Measurements from ENCODE around the gene AARSD1.
"Not testable (repeated sequence)": the region's sequence is repeated elsewhere in the genome, so short reads cannot be mapped to it uniquely, and the experiment has no call there.

The AARSD1 gene

DNA sequence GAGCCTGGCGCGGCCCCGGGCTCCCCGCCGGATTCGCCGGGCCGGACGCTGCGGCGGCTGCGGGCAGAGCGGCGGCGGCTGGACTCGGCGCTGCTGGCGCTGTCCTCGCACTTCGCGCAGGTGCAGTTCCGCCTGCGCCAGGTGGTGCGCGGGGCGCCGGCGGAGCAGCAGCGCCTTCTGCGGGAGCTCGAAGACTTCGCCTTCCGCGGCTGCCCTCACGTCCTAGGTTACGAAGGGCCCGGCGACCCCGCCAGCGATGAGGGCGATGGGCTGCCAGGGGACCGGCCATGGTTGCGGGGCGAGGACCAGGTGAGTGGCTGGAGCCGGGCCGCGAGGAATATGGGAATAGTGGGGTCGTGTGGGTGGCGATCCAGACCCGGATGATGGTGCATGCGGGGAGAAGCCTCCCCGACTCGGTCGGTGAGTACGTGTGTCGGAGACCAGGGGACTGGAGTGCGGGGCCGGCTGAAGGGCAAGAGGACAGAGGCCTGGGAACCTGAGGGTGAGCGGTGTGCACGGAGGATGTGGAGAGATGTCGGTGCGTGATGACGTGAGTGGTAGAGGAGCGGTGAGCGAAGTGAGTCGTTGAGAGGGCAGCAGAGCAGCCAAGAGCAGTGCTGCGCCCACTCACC, 16.6 kb upstream of the AARSD1 start:
- no peak for DNase-seq (ENCODE audit: low read depth)

DNA sequence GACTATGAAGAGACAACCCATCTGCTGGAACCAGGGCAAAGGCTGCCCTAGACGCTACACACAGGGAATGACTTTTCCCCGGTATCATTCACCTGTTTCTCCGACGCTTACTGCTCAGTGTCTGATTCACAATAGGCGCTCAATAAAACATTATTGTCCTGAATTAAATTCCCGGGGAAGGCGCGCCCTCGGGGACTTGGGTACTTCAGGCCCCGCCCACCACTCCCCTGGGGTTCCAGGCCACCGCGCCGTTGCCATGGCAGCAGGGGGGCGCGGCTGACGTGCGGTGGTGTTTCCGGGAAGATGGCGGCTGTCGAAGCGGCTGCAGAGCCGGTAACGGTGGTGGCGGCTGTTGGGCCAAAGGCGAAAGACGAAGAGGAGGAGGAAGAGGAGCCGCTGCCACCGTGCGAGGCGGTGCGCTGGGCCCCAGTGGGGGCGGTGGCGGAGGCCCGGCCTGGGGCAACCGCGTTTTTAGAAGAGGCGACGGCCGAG, 16.1 kb upstream of the AARSD1 start, which contains the start of gene RUNDC1:
TSS of gene RUNDC1 (plus strand) at position 292 of the 492 bp plus-strand sequence. CDS start at position 304, 12 bp downstream.
- peak; percentile 61 for DNase-seq (ENCODE audit: low read depth)

DNA sequence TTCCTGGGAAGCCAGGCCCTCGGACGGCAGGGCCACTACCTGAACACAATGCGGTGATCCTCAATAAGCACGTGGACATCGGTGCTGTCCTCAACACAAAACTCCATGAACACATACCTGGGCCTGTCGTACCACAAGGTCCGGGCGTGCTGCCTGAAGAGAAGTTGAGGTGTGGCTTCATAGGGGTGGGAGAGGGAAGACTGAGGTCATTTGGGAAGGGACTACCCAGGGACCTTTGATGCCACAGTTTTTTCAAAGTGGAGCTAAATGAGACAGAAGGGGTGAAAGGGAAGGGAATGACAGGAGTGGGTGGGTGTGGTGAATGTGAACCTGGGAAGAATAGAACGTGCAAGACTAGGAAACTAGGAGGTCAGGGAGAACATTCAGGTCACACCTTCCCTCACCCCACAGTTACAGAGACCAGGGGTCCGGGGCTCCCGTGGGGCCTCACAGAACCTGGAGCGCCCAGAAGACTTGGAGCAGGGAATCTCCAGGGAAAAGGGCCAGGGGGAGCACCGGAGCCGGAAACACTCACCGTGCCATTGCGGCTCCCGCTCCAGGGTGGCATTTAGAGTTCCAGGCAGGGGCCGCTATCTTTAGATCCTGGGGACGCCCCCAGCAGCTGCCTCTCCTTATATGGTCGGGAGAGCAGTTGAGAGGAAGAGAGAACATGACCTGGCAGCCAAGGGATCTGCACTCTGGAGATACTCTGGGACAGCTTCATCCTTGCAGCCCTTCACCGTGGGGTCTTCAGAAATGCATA, 15.4 kb upstream of the AARSD1 start, which contains the start of gene PTGES3L:
TSS of gene PTGES3L (minus strand) at position 570 of the 763 bp plus-strand sequence. CDS start at position 543, 27 bp downstream.
- no peak for DNase-seq (ENCODE audit: low read depth)

DNA sequence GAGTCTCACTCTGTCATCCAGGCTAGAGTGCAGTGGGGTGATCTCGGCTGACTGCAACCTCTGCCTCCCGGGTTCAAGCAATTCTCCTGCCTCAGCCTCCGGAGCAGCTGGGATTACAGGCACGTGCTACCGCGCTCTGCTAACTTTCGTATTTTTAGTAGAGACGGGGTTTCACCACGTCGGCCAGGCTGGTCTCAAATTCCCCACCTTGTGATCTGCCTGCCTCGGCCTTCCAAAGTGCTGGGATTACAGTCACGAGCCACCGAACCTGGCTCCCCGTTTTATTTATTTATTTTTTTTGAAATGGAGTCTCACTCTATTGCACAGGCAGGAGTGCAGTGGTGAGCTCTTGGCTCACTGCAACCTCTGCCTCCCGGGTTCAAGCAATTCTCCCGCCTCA, 11.4 kb upstream of the AARSD1 start:
- not testable (repeated sequence) for DNase-seq (ENCODE audit: low read depth)

DNA sequence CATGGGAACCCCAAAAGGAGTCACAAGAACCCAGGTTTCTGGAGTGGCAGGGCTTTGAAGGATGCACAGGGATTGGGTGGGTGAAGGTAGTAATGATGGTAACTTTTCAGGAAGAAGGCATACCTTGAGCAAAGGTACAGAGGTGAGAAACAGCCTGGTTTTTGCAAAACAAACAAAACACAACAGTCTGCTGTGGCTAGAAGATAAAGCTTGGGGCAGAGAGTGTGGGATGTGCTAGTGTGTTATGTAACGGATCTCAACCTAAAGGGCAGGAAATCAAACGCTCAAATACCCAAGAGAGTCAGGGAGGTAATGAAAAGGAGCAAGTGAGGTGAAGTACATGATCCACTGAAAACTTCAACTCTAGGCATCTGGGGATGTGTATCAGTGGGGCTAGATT, 11.0 kb upstream of the AARSD1 start:
- DNase-seq (ENCODE audit: low read depth), result no peak

DNA sequence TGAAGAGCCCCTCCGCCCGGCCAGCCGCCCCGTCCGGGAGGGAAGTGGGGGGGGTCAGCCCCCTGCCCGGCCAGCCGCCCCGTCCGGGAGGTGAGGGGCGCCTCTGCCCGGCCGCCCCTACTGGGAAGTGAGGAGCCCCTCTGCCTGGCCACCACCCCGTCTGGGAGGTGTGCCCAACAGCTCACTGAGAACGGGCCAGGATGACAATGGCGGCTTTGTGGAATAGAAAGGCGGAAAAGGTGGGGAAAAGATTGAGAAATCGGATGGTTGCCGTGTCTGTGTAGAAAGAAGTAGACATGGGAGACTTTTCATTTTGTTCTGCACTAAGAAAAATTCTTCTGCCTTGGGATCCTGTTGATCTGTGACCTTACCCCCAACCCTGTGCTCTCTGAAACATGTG, 9.1 kb upstream of the AARSD1 start:
- not testable (repeated sequence) for DNase-seq (ENCODE audit: low read depth)

DNA sequence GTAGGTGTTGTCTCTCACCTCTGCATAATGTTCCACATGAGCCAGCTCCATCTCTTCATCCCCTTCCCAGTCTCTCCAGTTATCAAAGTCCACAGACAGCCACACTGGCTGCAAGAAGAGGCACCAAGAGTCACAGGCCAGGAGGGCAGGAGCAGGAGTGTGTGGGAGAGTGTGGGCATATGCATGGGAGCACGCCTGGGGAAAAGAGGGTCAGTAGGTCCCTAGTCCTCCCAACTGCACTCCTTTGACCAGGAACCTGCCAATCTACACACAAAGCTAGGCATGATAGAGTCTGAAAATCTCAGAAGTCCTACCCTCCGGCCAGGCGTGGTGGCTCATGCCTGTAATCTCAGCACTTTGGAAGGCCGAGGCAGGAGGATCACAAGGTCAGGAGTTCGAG, 7.3 kb upstream of the AARSD1 start:
- no peak for DNase-seq (ENCODE audit: low read depth)

DNA sequence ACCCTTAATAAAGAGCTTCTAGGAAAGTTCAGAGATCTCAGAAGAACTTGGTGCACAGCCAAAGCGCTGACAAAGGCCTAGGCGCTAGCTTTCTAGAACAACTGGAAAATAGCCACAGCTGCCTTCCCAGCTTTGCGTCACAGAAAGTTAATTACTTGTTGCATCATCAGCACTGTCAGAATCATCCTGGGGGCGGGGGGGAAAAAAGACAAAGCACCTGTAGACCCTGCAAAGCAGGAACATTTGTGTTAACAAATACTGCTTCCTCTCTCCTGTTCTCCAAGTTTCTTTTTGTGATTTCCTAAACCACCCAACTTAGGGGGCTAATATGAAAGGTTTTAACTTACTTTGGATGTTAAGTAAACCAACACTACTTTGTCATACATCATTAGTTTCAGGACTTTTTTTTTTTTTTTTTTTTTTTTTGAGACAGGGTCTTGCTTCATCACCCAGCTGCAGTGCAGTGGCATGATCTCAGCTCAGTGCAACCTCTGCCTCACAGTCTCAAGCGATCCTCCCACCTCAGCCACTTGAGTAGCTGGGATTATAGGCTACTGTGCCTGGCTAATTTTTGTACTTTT, 4.8 kb upstream of the AARSD1 start:
- peak; percentile 12 for DNase-seq (ENCODE audit: low read depth)

DNA sequence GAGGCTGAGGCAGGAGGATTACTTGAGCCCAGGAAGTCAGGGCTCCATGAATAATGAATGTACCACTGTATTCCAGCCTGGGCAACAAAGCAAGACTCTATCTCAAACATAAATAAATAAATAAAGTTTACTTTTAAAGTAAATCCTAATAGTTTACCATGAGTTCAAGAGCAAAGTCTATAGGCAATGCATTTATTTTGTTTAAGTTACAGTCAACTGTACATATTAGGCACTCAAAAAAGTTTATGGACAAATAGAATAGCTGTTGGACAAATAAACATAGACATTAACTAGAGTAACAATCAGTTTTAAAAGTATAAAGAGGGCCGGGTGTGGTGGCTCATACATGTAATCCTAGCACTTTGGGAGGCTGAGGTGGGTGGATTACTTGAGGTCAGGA, 3.7 kb upstream of the AARSD1 start:
- no peak for DNase-seq (ENCODE audit: low read depth)

DNA sequence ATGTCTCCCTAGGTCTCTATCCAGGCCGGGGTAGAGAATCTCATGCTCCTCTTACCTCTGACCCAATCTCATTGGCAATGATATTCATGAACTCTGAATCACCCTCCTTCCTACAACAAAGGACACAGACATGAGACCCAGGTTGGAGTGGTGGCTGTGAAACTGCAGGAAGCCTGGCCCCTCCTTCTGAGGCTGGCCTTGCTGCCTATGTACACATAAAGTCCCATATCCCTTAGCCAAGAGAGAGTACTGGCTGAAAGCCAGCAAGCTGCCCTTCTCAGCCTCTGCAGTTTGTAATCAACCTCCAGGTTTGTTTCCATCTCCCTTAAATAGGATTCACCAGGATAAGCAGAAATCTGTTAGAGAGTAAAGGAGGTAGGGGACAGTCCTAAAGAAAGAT, 10.6 kb downstream of the AARSD1 start:
- no peak for DNase-seq (ENCODE audit: low read depth)

DNA sequence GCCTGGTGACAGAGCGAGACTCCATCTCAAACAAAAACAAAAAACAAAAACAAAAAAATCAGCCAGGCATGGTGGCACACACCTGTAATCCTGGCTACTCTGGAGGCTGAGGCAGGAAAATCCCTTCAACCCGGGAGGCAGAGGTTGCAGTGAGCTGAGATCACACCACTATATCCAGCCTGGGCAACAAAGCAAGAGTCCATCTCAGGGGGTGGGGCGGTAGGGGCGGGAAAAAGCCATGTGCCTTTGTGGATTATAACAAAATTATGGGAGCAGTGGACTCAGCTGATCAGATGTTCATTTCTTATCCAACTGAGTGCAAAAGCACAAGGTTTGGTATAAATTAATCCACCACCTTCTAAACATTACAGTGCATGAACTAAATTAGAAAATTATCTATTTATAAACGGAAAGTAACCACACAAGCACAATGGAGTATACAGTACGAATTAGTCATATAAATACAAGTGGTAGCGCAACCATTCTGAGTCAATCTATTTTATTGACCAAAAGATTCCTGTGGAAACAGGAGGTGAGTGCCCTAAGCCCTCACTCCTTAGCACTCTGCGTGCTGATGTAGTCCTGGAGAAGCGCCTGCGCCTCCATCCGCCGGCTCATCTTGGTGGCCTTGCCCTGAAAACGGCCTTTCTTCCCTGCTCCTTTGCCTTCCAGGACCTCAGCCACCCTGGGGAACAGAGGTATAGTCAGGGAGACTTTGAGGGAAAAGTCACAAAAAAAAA, 14.0 kb downstream of the AARSD1 start:
- DNase-seq (ENCODE audit: low read depth), result no peak

DNA sequence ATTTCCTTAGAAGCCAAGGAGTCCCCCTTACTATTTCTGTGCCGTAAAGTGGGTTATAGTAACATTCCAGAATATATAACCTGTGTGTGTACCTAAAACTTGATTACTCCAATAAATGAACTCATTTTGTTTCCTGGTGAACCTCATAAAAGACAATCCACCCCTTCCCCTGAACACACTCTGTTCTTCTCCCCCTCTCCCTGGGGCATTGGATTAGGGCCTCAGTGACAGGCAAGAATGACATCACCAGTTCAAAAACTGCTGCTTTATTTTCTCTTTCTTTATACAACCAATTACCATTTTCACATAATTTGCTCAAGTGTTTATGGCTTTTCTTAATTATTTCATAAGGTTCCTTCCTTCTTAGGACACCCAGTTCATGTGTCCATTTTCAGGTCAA, 17.4 kb downstream of the AARSD1 start:
- DNase-seq (ENCODE audit: low read depth), result no peak

DNA sequence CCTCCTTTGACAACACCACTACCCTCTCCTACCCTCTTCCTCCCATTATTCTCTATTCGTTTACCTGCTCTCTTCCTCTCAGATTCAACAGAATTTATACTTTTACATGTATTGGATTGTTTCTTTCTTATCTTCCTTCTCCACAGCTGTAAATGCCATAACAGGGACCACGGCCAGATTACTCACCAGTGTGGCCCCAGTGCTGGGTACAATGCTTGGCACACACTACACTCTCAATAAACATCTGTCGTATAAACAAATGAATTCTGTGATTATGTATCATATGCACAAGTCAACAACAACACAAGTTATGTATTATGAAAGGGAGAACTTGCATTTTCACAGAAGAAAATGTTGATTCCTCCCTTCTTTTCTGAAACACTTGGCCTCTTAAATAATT, 20.0 kb downstream of the AARSD1 start:
- no peak for DNase-seq (ENCODE audit: low read depth)

DNA sequence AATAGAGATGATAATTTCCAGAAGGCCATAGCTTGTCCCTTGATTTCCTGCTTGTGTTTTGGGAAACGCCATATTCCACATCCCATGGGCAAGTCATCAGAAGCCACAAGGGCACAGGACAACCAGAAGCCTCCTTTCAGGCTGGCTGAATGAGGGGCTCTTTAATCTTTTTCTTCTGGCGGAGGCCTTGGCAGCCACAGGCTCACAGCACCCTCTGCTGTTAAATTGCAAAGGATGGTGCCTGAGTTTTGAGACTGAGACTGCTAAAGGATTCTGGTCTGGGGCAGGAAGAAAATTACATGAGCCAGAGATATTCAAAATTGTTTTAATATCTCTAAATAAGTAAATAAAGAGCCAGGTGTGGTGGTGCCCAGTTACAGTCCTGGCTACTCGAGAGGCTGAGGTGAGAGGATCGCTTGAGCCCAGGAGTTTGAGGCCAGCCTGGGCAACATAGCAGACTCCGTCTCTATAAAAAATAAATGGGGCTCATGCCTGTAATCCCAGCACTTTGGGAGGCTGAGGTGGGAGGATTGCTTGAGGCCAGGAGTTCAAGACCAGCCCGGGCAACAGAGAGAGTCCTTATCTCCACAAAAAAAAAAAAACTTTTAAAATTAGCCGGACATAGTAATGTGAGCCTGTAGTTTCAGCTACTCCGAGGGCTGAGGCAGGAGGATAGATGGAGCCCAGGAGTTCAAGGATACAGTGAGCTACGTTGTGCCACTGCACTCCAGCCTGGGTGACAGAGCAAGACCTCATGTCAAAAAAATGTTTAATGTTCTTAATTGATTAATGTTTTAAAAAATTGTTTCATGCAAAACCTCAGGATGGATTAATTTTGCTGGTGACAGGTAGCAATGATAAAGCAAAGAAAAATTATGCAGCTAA, 26.3 kb downstream of the AARSD1 start:
- DNase-seq (ENCODE audit: low read depth), result peak; percentile 49

DNA sequence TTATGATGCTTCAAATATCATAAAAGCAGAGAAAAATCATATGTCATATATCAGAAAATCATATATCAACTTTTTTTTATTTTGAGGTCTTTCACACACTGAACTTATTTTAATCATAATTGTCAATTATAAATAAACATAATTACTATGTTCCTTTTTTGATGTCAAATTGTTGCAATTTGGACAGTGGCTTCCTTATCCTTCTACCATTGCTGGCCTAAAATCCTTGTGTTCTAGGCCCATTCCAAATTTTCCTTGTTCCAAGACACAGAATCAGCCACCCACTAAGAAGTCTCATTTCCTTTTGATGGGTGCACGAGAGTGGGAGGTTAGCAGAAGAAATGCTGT, 34.8 kb downstream of the AARSD1 start:
- no peak for DNase-seq (ENCODE audit: low read depth)

DNA sequence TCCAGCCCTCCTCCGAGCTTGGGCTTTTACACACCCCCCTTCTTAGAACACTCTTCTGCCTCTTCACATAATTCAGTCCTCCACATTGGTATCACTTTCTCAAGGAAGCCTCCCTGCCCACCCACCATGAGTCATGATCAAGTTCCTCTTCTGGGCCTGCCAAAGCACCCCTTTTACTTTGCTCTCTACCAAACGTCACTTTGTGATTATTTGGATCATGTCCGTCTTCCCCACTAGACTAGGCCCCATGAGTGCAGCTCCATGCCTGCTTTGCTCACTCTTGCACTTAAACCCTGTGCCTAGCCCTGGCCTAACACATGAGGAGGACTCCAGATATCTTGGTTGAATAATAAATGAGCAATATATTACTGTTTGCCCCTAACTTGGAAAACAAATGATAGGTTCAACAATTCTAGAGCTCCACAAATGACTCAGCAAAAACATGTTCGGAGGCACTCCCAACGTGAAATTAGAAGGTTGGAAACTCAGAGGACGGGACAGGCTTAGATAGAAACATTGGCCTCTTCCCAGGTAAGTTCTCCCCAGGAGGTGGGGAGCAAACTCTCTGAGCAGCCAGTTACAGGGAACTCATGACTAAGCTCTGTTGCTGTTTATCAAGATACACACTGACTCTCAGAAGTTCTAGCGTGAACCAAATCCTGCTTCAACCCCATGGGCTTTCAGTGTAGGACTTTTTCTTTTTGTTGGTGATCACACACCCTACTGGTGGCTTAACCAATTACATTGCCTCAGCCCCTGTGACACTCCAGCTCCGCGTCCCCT, 35.3 kb downstream of the AARSD1 start:
- peak; percentile 74 for DNase-seq (ENCODE audit: low read depth)

DNA sequence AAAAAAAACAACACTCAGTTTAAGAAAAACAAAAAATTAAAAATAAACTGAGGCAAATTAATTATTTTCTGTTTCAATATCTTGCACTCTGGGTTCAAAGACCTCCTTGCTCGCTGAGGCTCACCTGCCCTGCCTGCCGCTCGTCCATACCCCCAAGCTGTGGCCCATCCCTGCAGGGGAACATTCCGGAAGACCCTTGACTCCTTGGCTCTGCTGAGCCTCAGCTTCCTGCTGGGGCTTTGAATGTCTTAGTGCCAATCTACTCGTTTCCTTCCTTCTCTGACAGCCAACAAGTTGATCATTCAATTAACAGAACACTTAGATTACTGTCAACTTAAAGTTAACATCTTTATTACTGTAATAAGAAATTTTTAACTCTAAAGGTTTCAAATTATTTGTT, 39.4 kb downstream of the AARSD1 start:
- DNase-seq (ENCODE audit: low read depth), result no peak

DNA sequence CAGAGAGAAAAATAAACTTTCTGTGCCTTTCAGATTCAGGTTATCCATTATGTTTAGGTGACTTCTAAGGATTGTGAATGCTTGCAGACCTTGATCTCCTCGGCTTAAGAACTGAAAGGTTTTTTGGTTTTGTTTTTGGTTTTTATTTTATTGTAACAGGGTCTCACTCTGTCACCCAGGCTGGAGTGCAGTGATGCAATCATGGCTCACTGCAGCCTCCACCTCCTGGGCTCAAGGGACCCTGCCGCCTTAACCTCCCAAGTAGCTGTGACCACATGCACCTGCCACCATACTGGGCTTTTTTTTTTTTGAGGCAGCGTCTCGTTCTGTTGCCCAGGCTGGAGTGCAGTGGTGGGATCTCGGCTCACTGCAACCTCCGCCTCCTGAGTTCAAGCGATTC, 40.8 kb downstream of the AARSD1 start:
- not testable (repeated sequence) for DNase-seq (ENCODE audit: low read depth)

DNA sequence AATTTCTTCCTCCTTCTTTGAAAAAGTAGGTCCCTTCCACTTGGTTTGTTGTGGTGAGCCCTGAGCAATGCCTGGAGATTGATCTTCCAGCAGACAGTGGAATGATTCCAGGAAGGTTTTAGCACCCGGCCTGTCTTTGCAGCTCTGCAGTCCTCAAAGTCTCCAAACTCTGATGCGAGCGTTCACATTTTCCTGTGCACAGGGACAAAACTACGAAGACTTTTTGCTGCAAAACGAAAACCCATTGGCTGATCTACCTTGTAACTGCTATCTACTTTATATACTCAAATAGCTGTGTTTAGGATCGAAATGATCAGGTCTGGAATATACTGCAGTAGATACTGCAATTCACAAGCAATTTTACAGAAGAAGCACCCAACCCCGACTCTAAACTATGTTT, 42.0 kb downstream of the AARSD1 start:
- DNase-seq (ENCODE audit: low read depth), result no peak

DNA sequence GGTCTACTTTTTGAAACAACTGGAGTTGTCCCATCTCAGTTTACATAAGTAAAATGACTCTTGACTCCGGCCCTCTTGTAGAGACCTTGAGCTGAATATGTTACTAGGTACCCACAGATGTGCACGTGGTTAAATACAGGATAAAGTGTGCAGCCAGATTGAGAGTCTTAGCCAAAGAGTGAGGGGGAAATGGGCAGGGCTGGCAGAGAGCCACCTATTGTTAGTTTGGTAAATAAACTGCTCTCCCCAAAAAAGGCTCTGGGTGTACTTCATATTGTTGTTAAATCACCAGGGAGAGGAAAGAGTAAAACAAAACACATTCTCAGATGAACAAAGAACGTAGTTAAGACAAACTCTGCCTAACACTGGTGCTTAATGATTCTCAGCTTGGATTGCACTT, 43.3 kb downstream of the AARSD1 start:
- DNase-seq (ENCODE audit: low read depth), result no peak
